GM12878 (cell line): ENCODE results near the gene SLC24A4. TPM values are rescaled to one million over a fixed set of nuclear protein-coding genes. Genes with fewer than 3 reads are reported as not detected.

Experiments
- SMAD5 ChIP-seq: IDR thresholded peaks from 2 replicates; pipeline ENCODE4 v1.6.1; 2016; ENCODE audit warnings: antibody characterized with exemption, low read depth
- polyA plus RNA-seq, 11 experiments: library from polyadenylated mRNA; depleted of rRNA in 4 of 11; unstranded in 6 of 11; stranded (reverse) in 5 of 11; fragments of >200 nt; fragmentation: Nextera tagmentation in 4 of 11; fragmentation: Illumina TruSeq in 1 of 11; extraction: Ambion mirVana in 4 of 11; extraction: Trizol in 1 of 11; gene quantifications; 1 replicate in 1 of 11; 2 replicates in 10 of 11; pipeline versions ENCODE4 v1.2.1 to v1.2.3, GENCODE V29; 2011 to 2016; ENCODE audit warnings: inconsistent platforms in 2 of 11, missing spikeins in 2 of 11, low read depth in 1 of 11
- total RNA-seq, 4 experiments: library from RNA; depleted of rRNA in 3 of 4; stranded (reverse); fragments of >200 nt in 3 of 4; fragmentation: Illumina TruSeq in 1 of 4; extraction: Trizol in 1 of 4; gene quantifications; 2 replicates each; pipeline versions ENCODE4 v1.2.1 to v1.2.3, GENCODE V29; 2013 to 2021
- TF ChIP-seq, protein P1 (sequence below): fragments of 450-650 bp; IDR thresholded peaks from 2 replicates; pipeline ENCODE4 v1.6.1; 2017; ENCODE audit warnings: mild to moderate bottlenecking, low read depth, inconsistent platforms; ENCODE audit not compliant: poor library complexity, severe bottlenecking
- TF ChIP-seq, protein P2 (sequence below): fragments of 450-650 bp; IDR thresholded peaks from 2 replicates; pipeline ENCODE4 v1.6.1; 2017; ENCODE audit warnings: mild to moderate bottlenecking, moderate library complexity
- TF ChIP-seq, protein P3 (sequence below): fragments of 450-650 bp; IDR thresholded peaks from 2 replicates; pipeline ENCODE4 v1.6.1; 2017; ENCODE audit warnings: mild to moderate bottlenecking, moderate library complexity

Gene SLC24A4
- total and polyA plus RNA-seq, 10 of the 15 experiments (the other 5 are each of a cell fraction or from before 2014, with no cell fraction given): under 0.01 to 0.46 (median 0.04) TPM; not detected in 5

DNA sequence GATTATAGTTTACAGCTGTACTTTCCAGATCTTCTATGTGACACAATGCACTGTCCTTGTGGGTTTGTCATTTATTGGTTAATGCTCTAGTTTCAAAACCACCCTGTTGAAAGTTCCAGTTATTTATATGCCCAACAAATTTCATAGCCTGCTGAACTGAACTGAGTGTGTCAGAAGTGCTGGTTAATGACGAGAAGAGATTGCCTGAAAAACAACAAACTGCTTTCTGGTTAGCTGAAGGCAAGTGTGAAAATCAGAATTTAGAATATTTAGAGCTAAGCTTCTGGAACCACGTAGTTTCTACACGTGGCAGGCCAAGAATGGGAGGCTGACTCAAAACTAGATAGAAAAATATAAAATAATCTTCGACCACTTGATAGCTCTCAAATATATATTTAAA is 171.5 kb downstream of the SLC24A4 start (continued):
- TF ChIP-seq, protein P1, sequence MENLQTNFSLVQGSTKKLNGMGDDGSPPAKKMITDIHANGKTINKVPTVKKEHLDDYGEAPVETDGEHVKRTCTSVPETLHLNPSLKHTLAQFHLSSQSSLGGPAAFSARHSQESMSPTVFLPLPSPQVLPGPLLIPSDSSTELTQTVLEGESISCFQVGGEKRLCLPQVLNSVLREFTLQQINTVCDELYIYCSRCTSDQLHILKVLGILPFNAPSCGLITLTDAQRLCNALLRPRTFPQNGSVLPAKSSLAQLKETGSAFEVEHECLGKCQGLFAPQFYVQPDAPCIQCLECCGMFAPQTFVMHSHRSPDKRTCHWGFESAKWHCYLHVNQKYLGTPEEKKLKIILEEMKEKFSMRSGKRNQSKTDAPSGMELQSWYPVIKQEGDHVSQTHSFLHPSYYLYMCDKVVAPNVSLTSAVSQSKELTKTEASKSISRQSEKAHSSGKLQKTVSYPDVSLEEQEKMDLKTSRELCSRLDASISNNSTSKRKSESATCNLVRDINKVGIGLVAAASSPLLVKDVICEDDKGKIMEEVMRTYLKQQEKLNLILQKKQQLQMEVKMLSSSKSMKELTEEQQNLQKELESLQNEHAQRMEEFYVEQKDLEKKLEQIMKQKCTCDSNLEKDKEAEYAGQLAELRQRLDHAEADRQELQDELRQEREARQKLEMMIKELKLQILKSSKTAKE: no peak
- TF ChIP-seq, protein P2, sequence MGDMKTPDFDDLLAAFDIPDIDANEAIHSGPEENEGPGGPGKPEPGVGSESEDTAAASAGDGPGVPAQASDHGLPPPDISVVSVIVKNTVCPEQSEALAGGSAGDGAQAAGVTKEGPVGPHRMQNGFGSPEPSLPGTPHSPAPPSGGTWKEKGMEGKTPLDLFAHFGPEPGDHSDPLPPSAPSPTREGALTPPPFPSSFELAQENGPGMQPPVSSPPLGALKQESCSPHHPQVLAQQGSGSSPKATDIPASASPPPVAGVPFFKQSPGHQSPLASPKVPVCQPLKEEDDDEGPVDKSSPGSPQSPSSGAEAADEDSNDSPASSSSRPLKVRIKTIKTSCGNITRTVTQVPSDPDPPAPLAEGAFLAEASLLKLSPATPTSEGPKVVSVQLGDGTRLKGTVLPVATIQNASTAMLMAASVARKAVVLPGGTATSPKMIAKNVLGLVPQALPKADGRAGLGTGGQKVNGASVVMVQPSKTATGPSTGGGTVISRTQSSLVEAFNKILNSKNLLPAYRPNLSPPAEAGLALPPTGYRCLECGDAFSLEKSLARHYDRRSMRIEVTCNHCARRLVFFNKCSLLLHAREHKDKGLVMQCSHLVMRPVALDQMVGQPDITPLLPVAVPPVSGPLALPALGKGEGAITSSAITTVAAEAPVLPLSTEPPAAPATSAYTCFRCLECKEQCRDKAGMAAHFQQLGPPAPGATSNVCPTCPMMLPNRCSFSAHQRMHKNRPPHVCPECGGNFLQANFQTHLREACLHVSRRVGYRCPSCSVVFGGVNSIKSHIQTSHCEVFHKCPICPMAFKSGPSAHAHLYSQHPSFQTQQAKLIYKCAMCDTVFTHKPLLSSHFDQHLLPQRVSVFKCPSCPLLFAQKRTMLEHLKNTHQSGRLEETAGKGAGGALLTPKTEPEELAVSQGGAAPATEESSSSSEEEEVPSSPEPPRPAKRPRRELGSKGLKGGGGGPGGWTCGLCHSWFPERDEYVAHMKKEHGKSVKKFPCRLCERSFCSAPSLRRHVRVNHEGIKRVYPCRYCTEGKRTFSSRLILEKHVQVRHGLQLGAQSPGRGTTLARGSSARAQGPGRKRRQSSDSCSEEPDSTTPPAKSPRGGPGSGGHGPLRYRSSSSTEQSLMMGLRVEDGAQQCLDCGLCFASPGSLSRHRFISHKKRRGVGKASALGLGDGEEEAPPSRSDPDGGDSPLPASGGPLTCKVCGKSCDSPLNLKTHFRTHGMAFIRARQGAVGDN: no peak
- TF ChIP-seq, protein P3, sequence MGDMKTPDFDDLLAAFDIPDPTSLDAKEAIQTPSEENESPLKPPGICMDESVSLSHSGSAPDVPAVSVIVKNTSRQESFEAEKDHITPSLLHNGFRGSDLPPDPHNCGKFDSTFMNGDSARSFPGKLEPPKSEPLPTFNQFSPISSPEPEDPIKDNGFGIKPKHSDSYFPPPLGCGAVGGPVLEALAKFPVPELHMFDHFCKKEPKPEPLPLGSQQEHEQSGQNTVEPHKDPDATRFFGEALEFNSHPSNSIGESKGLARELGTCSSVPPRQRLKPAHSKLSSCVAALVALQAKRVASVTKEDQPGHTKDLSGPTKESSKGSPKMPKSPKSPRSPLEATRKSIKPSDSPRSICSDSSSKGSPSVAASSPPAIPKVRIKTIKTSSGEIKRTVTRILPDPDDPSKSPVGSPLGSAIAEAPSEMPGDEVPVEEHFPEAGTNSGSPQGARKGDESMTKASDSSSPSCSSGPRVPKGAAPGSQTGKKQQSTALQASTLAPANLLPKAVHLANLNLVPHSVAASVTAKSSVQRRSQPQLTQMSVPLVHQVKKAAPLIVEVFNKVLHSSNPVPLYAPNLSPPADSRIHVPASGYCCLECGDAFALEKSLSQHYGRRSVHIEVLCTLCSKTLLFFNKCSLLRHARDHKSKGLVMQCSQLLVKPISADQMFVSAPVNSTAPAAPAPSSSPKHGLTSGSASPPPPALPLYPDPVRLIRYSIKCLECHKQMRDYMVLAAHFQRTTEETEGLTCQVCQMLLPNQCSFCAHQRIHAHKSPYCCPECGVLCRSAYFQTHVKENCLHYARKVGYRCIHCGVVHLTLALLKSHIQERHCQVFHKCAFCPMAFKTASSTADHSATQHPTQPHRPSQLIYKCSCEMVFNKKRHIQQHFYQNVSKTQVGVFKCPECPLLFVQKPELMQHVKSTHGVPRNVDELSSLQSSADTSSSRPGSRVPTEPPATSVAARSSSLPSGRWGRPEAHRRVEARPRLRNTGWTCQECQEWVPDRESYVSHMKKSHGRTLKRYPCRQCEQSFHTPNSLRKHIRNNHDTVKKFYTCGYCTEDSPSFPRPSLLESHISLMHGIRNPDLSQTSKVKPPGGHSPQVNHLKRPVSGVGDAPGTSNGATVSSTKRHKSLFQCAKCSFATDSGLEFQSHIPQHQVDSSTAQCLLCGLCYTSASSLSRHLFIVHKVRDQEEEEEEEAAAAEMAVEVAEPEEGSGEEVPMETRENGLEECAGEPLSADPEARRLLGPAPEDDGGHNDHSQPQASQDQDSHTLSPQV: no peak
- TF ChIP-seq SMAD5: no peak
